SK-N-SH (cell line): ENCODE data around the gene SIRPD. TPM values are rescaled to one million over a fixed set of nuclear protein-coding genes. Genes with fewer than 3 reads are reported as not detected.

Experiments used
- CTCF ChIA-PET: fragments of 300-600, 350-600 bp; formaldehyde crosslinking; extraction: SDS; loops from one replicate; lab custom pipeline; 2021; lab: Yijun Ruan, JAX
- POLR2A ChIA-PET: fragments of 350-600 bp; sonication (Branson Sonifier 250); formaldehyde crosslinking; extraction: SDS; loops from one replicate; lab custom pipeline; 2020; ENCODE audit warnings: antibody characterized with exemption, inconsistent platforms; lab: Yijun Ruan, JAX
- DNase-seq: peaks from one replicate; pipeline ENCODE4 v3.0.0; 2012
- H2AFZ ChIP-seq: fragments of 200-600 bp; sonication (generic); 2 replicates; pipeline ENCODE4 v1.8.1; 2016; ENCODE audit warnings: antibody characterized with exemption, mild to moderate bottlenecking, low read depth
- H3F3A ChIP-seq: fragments of 200-600 bp; sonication (generic); replicated peaks from 2 replicates; pipeline ENCODE3; 2016; ENCODE audit warnings: antibody characterized with exemption, mild to moderate bottlenecking; ENCODE audit not compliant: insufficient read depth
- H3K27ac ChIP-seq, 2 experiments: fragments of 200-500 bp in 1 of 2; fragments of 200-600 bp in 1 of 2; sonication (Bioruptor generic) in 1 of 2; sonication (generic), shearing (Covaris generic) in 1 of 2; 2 replicates each; pipeline versions ENCODE4 v1.5.1 to v1.6.1; 2014 to 2016; ENCODE audit warnings: low read depth in 2 of 2, inconsistent platforms in 1 of 2, low read length in 1 of 2, mild to moderate bottlenecking in 1 of 2, mixed read lengths in 1 of 2
- H3K27me3 ChIP-seq: fragments of 200-600 bp; sonication (generic), shearing (Covaris generic); 2 replicates; pipeline ENCODE4 v1.6.1; 2016; ENCODE audit warnings: mixed run types; ENCODE audit not compliant: insufficient read depth
- H3K36me3 ChIP-seq, 2 experiments: fragments of 200-500 bp in 1 of 2; fragments of 200-600 bp in 1 of 2; sonication (Bioruptor generic) in 1 of 2; sonication (generic) in 1 of 2; replicated peaks in 1 of 2; 2 replicates each; pipeline versions ENCODE3 to v1.5.1; 2014 to 2016; ENCODE audit warnings: low read length in 1 of 2, mild to moderate bottlenecking in 1 of 2; ENCODE audit not compliant: insufficient read depth in 2 of 2, control insufficient read depth in 1 of 2
- H3K4me1 ChIP-seq, 2 experiments: fragments of 200-500 bp in 1 of 2; fragments of 200-600 bp in 1 of 2; sonication (Bioruptor generic) in 1 of 2; sonication (generic), shearing (Covaris generic) in 1 of 2; 2 replicates each; pipeline versions ENCODE4 v1.5.1 to v1.6.1; 2014 to 2016; ENCODE audit warnings: low read depth in 1 of 2, low read length in 1 of 2, mixed run types in 1 of 2; ENCODE audit not compliant: insufficient read depth in 2 of 2, control insufficient read depth in 1 of 2
- H3K4me2 ChIP-seq: fragments of 200-600 bp; sonication (generic), shearing (Covaris generic); 2 replicates; pipeline ENCODE4 v1.6.1; 2017; ENCODE audit warnings: mixed run types
- H3K4me3 ChIP-seq, 2 experiments: fragments of 200-500 bp in 1 of 2; fragments of 200-600 bp in 1 of 2; sonication (Bioruptor generic) in 1 of 2; sonication (generic), shearing (Covaris generic) in 1 of 2; 2 replicates each; pipeline versions ENCODE4 v1.5.1 to v1.8.1; 2014 to 2016; ENCODE audit warnings: low read depth in 2 of 2, inconsistent platforms in 1 of 2, low read length in 1 of 2, mild to moderate bottlenecking in 1 of 2, mixed read lengths in 1 of 2, moderate library complexity in 1 of 2
- H3K79me2 ChIP-seq: fragments of 200-600 bp; sonication (generic); 2 replicates; pipeline ENCODE4 v1.8.1; 2017; ENCODE audit warnings: mild to moderate bottlenecking; ENCODE audit not compliant: insufficient read depth
- H3K9ac ChIP-seq: fragments of 200-600 bp; sonication (generic); 2 replicates; pipeline ENCODE4 v1.6.1; 2017; ENCODE audit warnings: mixed run types
- H3K9me2 ChIP-seq: fragments of 200-600 bp; sonication (generic); 2 replicates; pipeline ENCODE4 v1.6.1; 2017; ENCODE audit warnings: mixed run types
- H3K9me3 ChIP-seq: fragments of 200-600 bp; sonication (generic); 2 replicates; pipeline ENCODE4 v1.6.1; 2017; ENCODE audit warnings: mixed run types, mild to moderate bottlenecking, moderate library complexity
- H4K20me1 ChIP-seq: fragments of 200-600 bp; sonication (generic); 2 replicates; pipeline ENCODE4 v1.6.1; 2017; ENCODE audit warnings: mild to moderate bottlenecking, mixed run types; ENCODE audit not compliant: insufficient read depth
- EP300 ChIP-seq, 2 experiments: IDR thresholded peaks; 2 replicates each; pipeline versions ENCODE4 v1.4.0 to v1.6.1; 2012; ENCODE audit warnings: borderline replicate concordance in 1 of 2, low read depth in 1 of 2, low read length in 1 of 2
- EZH2phosphoT487 ChIP-seq: fragments of 200-600 bp; sonication (generic); IDR thresholded peaks from 2 replicates; pipeline ENCODE4 v1.6.1; 2017; ENCODE audit warnings: low read depth, mixed run types, mild to moderate bottlenecking, antibody characterized with exemption, moderate library complexity, borderline replicate concordance
- FOXJ3 ChIP-seq: sonication (generic); formaldehyde crosslinking; IDR thresholded peaks from 2 replicates; pipeline ENCODE4 v1.5.1; 2020; ENCODE audit warnings: mild to moderate bottlenecking, missing genetic modification reagents
- GABPA ChIP-seq: IDR thresholded peaks from 2 replicates; pipeline ENCODE4 v1.4.0; 2012; ENCODE audit warnings: low read depth, mild to moderate bottlenecking
- GATA2 ChIP-seq: sonication (generic); formaldehyde crosslinking; IDR thresholded peaks from 2 replicates; pipeline ENCODE4 v1.5.0; 2020; ENCODE audit warnings: mild to moderate bottlenecking, missing genetic modification reagents
- MEF2A ChIP-seq: IDR thresholded peaks from 2 replicates; pipeline ENCODE4 v1.4.0; 2012; ENCODE audit warnings: low read depth, borderline replicate concordance
- NFIC ChIP-seq: IDR thresholded peaks from 2 replicates; pipeline ENCODE4 v1.4.0; 2012; ENCODE audit warnings: borderline replicate concordance
- POLR2AphosphoS5 ChIP-seq: IDR thresholded peaks from 2 replicates; pipeline ENCODE4 v1.6.1; 2012; ENCODE audit warnings: low read depth, low read length
- RAD21 ChIP-seq: IDR thresholded peaks from 2 replicates; pipeline ENCODE4 v1.6.1; 2012; ENCODE audit warnings: mild to moderate bottlenecking, low read length
- REST ChIP-seq: IDR thresholded peaks from 2 replicates; pipeline ENCODE4 v1.6.1; 2012; ENCODE audit warnings: mild to moderate bottlenecking, low read depth, low read length, moderate library complexity
- RFX5 ChIP-seq: IDR thresholded peaks from 2 replicates; pipeline ENCODE4 v1.6.1; 2012; ENCODE audit warnings: mild to moderate bottlenecking, improper control_type of control experiment, low read length
- SMC3 ChIP-seq: IDR thresholded peaks from 2 replicates; pipeline ENCODE4 v1.6.1; 2012; ENCODE audit warnings: low read depth, low read length, improper control_type of control experiment
- TCF12 ChIP-seq: IDR thresholded peaks from 2 replicates; pipeline ENCODE4 v1.4.0; 2012
- TEAD4 ChIP-seq: IDR thresholded peaks from 2 replicates; pipeline ENCODE4 v1.4.0; 2012; ENCODE audit warnings: mild to moderate bottlenecking, borderline replicate concordance; ENCODE audit not compliant: insufficient read depth
- USF2 ChIP-seq: fragments of 150-350 bp; IDR thresholded peaks from 2 replicates; pipeline ENCODE4 v1.6.1; 2017; ENCODE audit warnings: antibody characterized with exemption, low read length, low read depth, borderline replicate concordance
- YY1 ChIP-seq: IDR thresholded peaks from 2 replicates; pipeline ENCODE4 v1.4.0; 2012; ENCODE audit warnings: low read depth, mild to moderate bottlenecking
- WGBS: methylation state at CpG from one replicate; pipeline ENCODE4 v1.1.6; 2017; ENCODE audit warnings: low lambda C conversion rate; 5-methylcytosine and 5-hydroxymethylcytosine counted together
- polyA plus RNA-seq, 3 experiments: library from polyadenylated mRNA; depleted of rRNA; stranded (reverse); fragments of >200 nt; gene quantifications; 2 replicates each; pipeline ENCODE4 v1.2.3, GENCODE V29; 2012

SIRPD gene
- polyA plus RNA-seq, 1 of the 3 experiments (the other 2 are of a cell fraction): not detected

- WGBS: 49% methylated on average over 4 of the region's 4 CpGs
- no peak for DNase-seq
- H3K36me3 ChIP-seq: no peaks in the 10 kb centered on the region
- H3K9me3 ChIP-seq: no peaks in the 10 kb centered on the region; the same call in 1 of the 2 replicates
- H3K79me2 ChIP-seq: no peaks in the 10 kb centered on the region
- no peak overlapping the region for H2AFZ ChIP-seq
- no peak overlapping the region for H3K4me3 ChIP-seq
- H3K9ac ChIP-seq: no peak overlapping the region
- TF ChIP-seq GATA2 (CRISPR knock-in tag) (no peak), POLR2AphosphoS5 (no peak), EZH2phosphoT487 (no peak), MEF2A (no peak), YY1 (no peak), SMC3 (no peak), NFIC (no peak), EP300 (IDR thresholded peaks at IDR 0.05; ENCODE audit: borderline replicate concordance in 1 of 2, low read depth in 1 of 2, low read length in 1 of 2) (no peak), RAD21 (no peak), USF2 (no peak), FOXJ3 (CRISPR knock-in tag) (no peak), TCF12 (no peak), REST (no peak), RFX5 (no peak), GABPA (no peak), TEAD4 (no peak)
- TF ChIP-seq, all 33 proteins: peak for 0
- Histone ChIP-seq H3K4me2 (no peak overlapping the region), H3K9me2 (0 out of 2 replicates have a peak, but pooled peaks cover 3% of the 10 kb centered on the region), H3K27ac (no peak overlapping the region), H3K27me3 (no peaks in the 10 kb centered on the region; the same call in 1 of the 2 replicates), H3K4me1 (no peaks in the 10 kb centered on the region), H3F3A (no peaks in the 10 kb centered on the region), H4K20me1 (no peaks in the 10 kb centered on the region)
- POLR2A ChIA-PET: no interaction called here
- CTCF ChIA-PET: no interaction called here
Observed at GRCh38 chr20:1524004-1524403, 33.5 kb downstream of the SIRPD start.
